Progenitor cell of endocrine pancreas (in vitro differentiated cells): ENCODE results near the gene RALGPS2. TPM values are rescaled to one million over a fixed set of nuclear protein-coding genes. Genes with fewer than 3 reads are reported as not detected.
"Not testable (repeated sequence)": the region's sequence is repeated elsewhere in the genome, so short reads cannot be mapped to it uniquely, and the experiment has no call there.

Experiments
- DNase-seq: peaks from one replicate; pipeline ENCODE4 v3.0.0; 2021; ENCODE audit warnings: low spot score; ENCODE audit not compliant: unreplicated experiment
- H3K27ac Mint-ChIP-seq: 2 replicates; pipeline ENCODE4 v1.8.0; 2021; ENCODE audit warnings: mild to moderate bottlenecking, moderate library complexity, mixed read lengths
- H3K27me3 Mint-ChIP-seq: 2 replicates; pipeline ENCODE4 v1.8.0; 2021; ENCODE audit warnings: mixed read lengths
- H3K36me3 Mint-ChIP-seq: 2 replicates; pipeline ENCODE4 v1.8.0; 2022; ENCODE audit warnings: mixed read lengths; ENCODE audit not compliant: insufficient read depth
- H3K4me1 Mint-ChIP-seq: 2 replicates; pipeline ENCODE4 v1.8.0; 2021; ENCODE audit warnings: low read depth, mixed read lengths
- H3K4me3 Mint-ChIP-seq: 2 replicates; pipeline ENCODE4 v1.8.0; 2021; ENCODE audit warnings: low read depth, mild to moderate bottlenecking, moderate library complexity, mixed read lengths
- H3K9me3 Mint-ChIP-seq: 2 replicates; pipeline ENCODE4 v1.8.0; 2021; ENCODE audit warnings: low read depth, mixed read lengths
- CTCF ChIP-seq: fragments of 200-600 bp; sonication (generic); IDR thresholded peaks from one replicate; pipeline ENCODE4 v1.5.0; 2021; ENCODE audit warnings: antibody characterized with exemption, mild to moderate bottlenecking; ENCODE audit not compliant: unreplicated experiment
- total RNA-seq: library from RNA; stranded (reverse); gene quantifications from 2 replicates; pipeline ENCODE4 v1.2.1, GENCODE V29; 2021

Gene RALGPS2
- total RNA-seq, 1 donor from 2014 or later, result 58.9 TPM

- Mint-ChIP-seq H3K9me3 (no peaks in the 10 kb centered on the region), H3K36me3 (no peaks in the 10 kb centered on the region), H3K4me3 (no peak overlapping the region), H3K27me3 (peaks cover 13% of the 10 kb centered on the region), H3K4me1 (peaks cover 8% of the 10 kb centered on the region), H3K27ac (peak overlapping the region; percentile 38)
- DNase-seq, result no peak
- no peak for TF ChIP-seq CTCF
These were observed 221.4 kb downstream of the RALGPS2 start for GRCh38 chr1:178946416-178946815.

GRCh38 chr1:178946855-178947676, 222.0 kb downstream of the RALGPS2 start:
- Mint-ChIP-seq H3K4me1 (peaks cover 8% of the 10 kb centered on the region), H3K27ac (peak overlapping the region; percentile 38), H3K27me3 (peaks cover 11% of the 10 kb centered on the region), H3K9me3 (no peaks in the 10 kb centered on the region), H3K36me3 (no peaks in the 10 kb centered on the region), H3K4me3 (no peak overlapping the region)
- no peak for TF ChIP-seq CTCF
- no peak for DNase-seq

GRCh38 chr1:178947677-178947981, 222.6 kb downstream of the RALGPS2 start:
- no peak for DNase-seq
- Mint-ChIP-seq H3K36me3 (no peaks in the 10 kb centered on the region), H3K27ac (no peak overlapping the region), H3K9me3 (no peaks in the 10 kb centered on the region), H3K27me3 (peaks cover 6% of the 10 kb centered on the region), H3K4me1 (peaks cover 7% of the 10 kb centered on the region), H3K4me3 (no peak overlapping the region)
- no peak for TF ChIP-seq CTCF

GRCh38 chr1:178948676-178949075, 223.6 kb downstream of the RALGPS2 start:
- Mint-ChIP-seq H3K27me3 (peaks cover 4% of the 10 kb centered on the region), H3K4me3 (no peak overlapping the region), H3K9me3 (no peaks in the 10 kb centered on the region), H3K4me1 (peaks cover 7% of the 10 kb centered on the region), H3K36me3 (no peaks in the 10 kb centered on the region), H3K27ac (no peak overlapping the region)
- TF ChIP-seq CTCF, result no peak
- no peak for DNase-seq

GRCh38 chr1:178949866-178950265, 224.8 kb downstream of the RALGPS2 start:
- not testable (repeated sequence) for H3K36me3 Mint-ChIP-seq, H3K4me1 Mint-ChIP-seq, DNase-seq, H3K27ac Mint-ChIP-seq, H3K4me3 Mint-ChIP-seq, H3K27me3 Mint-ChIP-seq, H3K9me3 Mint-ChIP-seq

GRCh38 chr1:178951600-178951999, 226.6 kb downstream of the RALGPS2 start:
- Mint-ChIP-seq H3K27me3 (no peaks in the 10 kb centered on the region), H3K36me3 (no peaks in the 10 kb centered on the region), H3K4me3 (no peak overlapping the region), H3K9me3 (no peaks in the 10 kb centered on the region), H3K27ac (no peak overlapping the region), H3K4me1 (peaks cover 7% of the 10 kb centered on the region)
- TF ChIP-seq CTCF, result no peak
- DNase-seq, result no peak
